GM12874 (cell line): ENCODE results near the gene TFEC.

Experiments
- TF ChIP-seq, protein P1 (sequence below): IDR thresholded peaks from 2 replicates; pipeline ENCODE4 v1.5.1; 2011; ENCODE audit warnings: low read depth, mild to moderate bottlenecking, control low read depth, low read length, moderate library complexity; ENCODE audit not compliant: insufficient read depth

Gene TFEC

DNA sequence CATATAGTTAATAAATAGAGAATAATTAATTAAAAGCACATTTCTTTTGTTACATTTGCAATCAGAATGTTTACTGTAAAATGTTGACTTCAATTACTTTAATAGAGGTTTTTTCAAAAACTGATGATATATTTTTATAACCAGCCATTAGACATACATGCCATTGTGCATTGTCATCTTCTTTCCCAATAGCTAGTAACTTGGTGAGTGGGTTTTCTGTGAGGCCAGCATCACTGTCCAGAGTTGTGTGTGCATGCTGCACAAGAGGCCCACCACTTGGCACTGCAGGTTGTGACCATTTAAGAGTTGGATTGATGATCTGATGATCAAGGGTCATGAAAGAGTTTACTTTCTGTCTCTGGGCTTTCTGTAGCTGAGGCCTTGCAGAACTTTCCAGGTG is 46.5 kb downstream of the TFEC start:
- TF ChIP-seq, protein P1, sequence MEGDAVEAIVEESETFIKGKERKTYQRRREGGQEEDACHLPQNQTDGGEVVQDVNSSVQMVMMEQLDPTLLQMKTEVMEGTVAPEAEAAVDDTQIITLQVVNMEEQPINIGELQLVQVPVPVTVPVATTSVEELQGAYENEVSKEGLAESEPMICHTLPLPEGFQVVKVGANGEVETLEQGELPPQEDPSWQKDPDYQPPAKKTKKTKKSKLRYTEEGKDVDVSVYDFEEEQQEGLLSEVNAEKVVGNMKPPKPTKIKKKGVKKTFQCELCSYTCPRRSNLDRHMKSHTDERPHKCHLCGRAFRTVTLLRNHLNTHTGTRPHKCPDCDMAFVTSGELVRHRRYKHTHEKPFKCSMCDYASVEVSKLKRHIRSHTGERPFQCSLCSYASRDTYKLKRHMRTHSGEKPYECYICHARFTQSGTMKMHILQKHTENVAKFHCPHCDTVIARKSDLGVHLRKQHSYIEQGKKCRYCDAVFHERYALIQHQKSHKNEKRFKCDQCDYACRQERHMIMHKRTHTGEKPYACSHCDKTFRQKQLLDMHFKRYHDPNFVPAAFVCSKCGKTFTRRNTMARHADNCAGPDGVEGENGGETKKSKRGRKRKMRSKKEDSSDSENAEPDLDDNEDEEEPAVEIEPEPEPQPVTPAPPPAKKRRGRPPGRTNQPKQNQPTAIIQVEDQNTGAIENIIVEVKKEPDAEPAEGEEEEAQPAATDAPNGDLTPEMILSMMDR = no peak

DNA sequence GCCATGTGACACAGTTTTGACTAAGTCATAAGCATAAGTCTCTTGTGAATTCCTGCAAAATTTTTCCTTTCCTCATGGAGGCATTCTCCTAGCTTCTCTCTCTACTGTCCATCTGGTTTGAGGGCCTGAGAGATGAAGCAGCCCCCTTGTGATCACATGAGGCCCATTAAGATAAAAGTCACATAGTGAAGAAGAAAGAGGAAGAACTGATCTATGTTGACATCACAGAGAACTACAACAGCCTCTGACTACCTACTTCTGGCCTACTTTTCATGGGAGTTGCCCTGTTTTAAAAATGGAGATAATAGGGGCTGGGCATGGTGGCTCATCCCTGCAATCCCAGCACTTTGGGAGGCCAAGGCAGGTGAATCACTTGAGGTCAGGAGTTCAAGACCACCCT is 50.4 kb downstream of the TFEC start:
- TF ChIP-seq, protein P1 = no peak

DNA sequence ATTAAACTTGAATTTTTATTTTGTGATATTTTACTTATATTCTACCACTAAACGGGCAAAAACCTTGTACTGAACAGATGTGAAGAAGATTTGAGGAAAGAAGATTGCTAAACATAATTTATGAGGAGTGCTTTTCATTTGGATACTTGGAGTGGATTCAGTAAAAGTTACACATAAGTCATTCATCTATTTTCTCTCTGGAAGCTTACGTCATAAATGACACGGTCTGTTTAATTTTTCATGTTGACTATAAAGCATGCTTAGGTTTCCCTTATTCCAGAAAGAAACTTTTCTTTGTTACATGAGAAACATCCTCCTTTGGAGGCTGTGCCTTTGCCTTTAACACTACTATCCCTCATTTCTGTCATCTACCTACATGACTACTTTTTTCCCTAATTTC is 53.9 kb downstream of the TFEC start:
- TF ChIP-seq, protein P1 = no peak

DNA sequence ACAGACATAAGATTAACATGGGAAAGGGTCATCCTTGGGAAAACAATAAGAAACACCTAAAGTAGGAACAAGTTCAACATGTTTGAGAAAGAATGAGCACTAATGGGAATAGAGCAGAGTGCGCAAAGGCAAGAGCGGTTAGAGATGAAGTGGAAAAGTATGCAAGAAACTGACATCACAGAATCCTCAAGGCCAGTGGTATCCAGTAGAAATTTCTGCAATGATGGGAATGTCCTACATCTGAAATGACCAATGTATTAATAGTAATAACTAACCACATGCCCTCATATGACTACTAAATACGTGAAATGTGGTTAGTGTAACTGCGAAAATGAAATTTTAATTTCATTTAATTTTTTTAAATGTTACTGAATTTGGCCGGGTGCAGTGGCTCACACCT is 54.8 kb downstream of the TFEC start:
- TF ChIP-seq, protein P1 = no peak

DNA sequence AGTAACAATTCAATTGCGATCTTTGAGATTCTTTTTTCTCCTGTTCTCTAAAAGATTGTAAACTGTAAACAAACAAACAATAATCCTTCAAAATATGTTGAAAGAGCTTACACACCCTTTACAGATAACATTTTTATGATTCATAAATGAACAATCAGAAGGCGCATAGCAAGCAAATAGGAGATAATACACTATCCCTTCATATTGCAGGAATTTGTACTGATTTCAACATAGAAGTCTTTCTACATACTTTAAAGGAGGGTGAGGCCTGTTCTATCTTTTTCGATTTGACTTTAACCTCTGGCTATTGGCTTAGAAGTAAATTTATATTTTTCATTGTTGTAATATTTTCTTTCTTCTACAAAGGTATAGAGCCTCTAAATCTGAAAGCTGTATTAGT is 57.2 kb downstream of the TFEC start:
- TF ChIP-seq, protein P1 = no peak

DNA sequence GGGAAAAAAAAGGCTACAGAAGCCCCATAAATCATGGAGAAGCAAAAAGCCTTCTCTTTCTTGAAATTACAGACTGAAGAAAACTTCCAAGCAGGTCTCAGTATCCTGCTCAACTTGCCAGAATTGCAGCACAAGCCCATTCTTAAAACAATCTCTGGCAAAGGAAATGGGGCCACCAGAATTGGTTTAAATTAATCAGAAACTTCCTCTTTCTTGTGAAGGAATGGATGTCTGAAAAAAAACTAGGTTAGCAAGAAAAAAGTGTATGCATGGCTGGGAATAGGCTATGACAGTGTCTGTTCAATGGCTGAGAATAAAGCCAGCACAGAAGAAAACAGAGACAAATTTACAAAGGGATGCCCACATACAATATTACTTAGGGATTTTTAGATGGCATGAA is 59.1 kb downstream of the TFEC start:
- TF ChIP-seq, protein P1 = no peak

DNA sequence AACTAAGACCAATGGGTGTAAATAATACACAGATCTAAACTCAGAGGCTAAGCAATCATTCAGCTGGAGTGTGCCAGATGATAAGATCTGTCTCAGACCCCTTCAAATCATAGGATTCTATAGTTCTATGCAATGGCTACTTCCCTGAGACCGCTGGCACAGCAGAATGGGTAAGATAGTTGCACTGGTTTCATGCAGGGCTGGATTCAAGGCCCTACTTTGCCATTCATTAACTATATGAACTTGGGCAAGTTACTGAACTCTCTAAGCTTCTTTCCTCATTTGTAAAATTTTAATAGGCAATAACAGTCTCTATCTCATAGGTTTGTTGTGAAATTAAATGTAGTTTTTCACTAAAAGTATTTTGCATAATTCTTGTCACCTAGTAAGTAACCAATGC is 62.0 kb downstream of the TFEC start:
- TF ChIP-seq, protein P1 = no peak

DNA sequence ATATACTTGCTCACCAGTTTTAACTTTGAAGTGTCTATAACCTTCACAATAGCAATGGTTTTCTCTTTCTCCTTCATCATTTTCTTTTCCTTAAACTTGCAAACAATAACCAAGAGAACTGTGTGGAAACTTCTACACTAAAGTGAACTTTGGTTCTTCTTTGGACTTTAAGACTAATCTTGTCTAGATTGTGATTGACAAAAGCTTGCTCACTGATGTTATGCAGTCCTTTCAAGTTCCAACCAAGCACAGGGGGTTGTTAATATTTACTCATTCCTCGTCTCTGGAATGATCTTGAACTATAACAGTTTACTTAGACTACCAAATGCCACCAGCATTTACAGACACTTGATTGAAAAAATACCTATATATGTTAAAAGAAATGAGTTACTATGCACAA is 62.4 kb downstream of the TFEC start:
- TF ChIP-seq, protein P1 = no peak
